NCI-H2171 treated with DMSO at 0.1 percent for 48 hours (cell line): ENCODE measurements around the gene VSTM2B.
A peak's percentile ranks its signal among the peaks of the same experiment; 100 is the strongest.

Experiments
- DNase-seq: peaks from one replicate; lab custom pipeline; 2025; lab: John Stamatoyannopoulos, UW

VSTM2B gene

DNA sequence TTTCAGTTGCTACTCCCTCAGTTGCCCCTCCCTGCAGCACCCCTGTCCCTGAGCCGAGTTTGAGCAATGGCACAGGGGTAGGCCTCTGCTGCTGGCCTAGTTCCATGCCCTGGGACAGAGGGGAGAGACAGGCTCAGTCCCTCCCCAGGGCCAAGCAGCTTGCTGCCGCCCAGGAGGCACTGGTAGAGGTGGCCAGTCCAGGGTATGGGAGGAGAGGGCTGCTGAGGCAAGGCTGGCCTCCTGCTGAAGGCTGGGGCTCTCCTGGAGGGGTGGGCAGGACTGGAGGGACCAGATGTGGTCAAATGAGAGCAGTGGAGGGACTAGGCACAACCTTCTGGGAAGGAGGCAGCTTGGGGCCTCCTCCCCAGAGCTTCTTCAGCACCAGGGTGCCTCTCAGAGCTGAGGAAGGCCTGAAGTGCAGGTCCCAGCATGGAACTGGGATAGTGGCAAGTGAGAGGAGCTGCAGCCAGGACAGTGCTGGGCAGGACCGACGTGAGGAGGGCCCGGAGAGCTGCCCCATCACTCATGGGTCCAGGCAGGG is 29.8 kb upstream of the VSTM2B start:
- DNase-seq, result no peak

GRCh38 chr19:29497241-29497640 is 28.6 kb upstream of the VSTM2B start:
- no peak for DNase-seq

DNA sequence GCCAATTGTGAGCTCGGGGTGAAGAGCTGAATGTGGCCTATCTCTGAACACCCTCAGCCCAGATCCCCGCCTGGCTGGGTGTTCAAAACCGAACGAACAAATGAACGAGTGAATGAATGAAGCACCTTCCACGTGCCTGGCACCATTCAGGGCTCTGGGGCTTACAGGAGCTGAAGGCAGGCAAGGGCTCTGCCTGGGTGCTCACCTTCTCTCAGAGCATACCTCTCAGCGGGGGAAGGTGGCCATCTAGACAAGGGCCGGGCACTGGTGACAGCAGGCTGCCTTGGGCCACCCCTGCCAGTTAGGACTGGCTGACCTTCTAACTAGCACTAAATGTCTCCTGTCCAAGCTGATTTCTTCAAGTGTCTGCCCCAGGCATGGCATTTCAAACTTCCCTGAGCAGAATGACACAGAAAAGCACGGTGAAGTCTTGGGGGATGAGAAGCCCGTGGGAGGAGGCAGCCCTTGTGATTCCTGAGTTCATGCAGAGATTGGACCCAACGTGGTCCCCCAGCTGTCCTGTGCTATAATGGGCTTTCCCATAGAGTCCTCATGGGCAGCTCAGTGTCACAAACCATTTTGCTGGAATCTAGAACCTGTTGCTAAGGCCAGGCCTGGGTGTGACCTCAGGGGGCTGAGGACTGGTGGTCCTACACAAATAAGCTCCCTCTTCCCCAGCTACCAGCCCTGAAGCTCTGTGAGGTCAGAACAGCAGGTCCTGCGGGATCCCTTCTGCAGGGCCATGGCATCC is 27.9 kb upstream of the VSTM2B start:
- no peak for DNase-seq

DNA sequence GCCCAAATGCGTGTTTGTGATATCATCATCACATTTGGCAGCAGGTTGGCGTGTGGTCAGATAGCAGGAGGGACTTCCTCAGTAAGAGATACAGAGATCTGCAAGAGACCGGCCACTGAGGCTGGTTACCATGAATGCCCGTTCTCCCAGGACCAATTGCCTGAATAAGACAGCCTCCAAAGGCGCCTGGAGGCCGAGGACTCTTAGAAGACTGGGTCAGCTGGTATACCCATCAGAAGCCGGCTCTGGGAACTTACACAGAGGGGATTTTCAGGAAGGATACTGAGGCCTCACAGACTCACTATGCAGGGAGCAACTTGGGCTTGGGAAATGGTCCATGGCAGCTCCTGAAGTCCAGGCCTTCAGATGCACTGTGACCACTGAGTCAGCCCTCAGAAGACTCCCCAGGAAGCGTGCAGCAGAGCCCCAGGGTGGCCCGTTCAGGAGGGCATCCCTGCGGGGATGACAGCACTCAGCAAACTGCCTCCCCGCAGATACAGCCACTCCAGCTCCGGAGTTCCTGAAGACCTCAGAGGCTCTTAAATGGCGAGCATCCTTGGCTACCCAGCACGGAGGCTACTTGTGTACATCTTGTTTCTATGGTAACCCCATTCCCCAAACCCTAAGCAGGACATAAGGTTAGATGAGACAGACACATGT is 26.4 kb upstream of the VSTM2B start:
- DNase-seq, result no peak

DNA sequence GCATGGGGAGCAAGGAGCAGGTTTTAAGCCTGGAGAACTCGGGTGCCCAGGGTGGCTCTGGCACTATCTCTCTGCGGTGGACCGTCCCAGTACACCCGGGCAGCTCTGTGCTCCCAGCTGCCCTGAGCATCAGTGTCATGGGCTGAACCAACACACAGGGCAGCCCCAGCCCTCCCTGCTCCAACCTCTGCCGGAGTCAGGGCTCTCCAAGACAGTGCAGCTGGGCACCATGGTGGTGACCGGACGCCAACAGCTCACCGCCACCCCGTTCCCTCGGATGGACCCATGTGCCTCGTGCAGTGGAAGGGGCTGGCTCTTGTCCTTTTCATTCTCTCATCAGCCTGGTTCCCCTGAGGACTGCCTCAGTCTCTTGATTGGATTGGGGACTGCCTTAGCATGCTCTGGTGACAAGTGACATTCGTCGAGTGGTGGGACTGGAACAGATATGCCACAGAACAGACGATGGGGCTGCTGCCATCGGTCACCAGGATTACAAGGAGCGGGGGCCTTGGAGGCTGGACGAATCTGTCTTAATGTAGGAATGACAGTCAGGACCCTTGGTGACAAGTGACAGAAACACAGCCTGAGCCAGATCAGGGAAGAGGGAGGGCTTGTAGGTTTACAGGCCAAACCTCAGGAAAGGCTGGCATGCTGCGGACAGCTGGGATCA is 25.7 kb upstream of the VSTM2B start:
- DNase-seq, result no peak

DNA sequence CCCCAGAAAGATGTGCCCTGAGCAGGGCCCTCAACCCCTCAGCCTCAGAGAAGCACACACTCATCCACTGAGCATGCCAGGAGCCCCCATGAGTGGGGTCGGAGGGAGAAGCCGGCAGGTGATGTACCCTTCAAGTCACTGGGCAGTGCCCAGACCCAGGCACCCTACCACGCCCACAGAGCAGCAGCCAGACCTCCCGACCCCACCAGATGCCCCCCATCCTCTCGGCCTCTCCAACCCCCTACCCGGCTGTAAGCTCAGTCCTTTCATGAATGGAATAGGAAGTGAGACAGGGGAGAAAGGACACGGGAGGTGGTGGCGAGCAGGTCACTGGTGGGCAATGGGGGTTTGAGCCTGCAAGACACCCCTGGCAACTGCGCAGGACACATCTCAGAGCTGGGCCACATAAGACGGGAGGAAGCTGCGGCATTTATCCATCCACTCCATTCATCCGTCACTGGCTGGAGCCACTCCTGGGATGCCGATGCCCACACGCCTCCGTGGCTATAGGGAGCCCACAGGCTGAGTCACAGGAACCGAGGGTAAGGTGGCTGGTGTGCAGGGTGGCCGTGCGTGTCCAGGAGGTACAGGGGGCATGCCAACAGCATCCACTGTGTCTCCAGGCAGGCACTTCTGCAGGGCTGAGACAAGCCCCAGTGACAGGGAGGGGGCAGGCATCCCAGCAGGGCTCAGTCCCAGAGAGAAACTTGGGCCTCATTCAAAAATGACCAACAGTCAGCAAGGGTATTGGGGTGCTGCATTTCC is 23.8 kb upstream of the VSTM2B start:
- no peak for DNase-seq

- no peak for DNase-seq
Observed at GRCh38 chr19:29502581-29502850, 23.3 kb upstream of the VSTM2B start.

DNA sequence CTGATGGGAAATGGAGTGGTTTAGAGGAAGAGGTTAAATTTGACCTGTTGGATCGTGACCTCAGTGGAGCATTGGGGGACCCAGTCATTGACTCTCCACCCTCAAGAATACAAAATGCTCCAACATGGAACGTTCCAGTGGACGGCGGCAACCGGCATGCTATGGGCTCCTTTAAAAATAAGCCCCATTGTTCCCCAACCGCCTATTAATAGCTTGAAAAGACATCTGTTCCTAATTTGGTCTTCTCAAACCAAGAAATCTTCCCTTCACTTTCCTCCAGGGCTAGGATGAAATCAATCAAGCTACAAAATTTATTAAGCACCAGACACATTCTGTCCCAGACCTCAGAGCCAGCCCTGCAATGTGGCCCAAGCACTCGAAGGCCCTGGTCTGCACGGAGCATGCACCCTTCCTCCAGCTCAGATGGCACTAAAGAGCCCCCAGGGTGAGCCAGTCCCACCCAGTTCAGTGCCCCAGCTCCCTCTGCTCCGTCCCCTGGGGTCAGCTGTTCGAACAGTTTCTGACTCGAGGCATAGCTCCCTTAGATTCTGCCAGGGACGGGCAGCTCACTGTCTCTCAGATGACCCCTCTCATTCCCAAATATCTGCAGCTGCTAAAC is 22.5 kb upstream of the VSTM2B start:
- DNase-seq, result no peak

DNA sequence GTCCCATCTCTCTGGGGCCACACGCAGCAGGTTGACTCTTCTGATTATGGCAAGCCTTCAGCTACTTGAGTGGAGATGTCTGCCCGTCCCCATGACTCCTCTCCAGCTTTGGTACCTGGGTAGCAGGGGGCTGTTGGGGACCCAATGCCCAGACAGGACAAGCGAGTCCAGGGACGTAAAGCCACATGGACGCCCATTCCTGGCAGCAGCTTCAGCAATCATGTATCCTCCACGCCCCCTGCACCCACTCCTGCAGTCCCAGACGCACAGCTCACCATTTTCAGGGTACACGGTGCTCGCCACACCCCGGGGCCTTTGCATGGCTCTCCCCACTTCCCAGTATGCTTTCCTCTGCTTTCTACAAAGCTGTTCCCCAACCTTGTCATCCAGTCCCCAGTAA is 22.0 kb upstream of the VSTM2B start:
- no peak for DNase-seq

GRCh38 chr19:29504454-29504853 is 21.3 kb upstream of the VSTM2B start:
- no peak for DNase-seq

- DNase-seq, result no peak
Observed at GRCh38 chr19:29505097-29505824, 20.5 kb upstream of the VSTM2B start.

GRCh38 chr19:29506619-29506911 is 19.2 kb upstream of the VSTM2B start:
- DNase-seq, result no peak

DNA sequence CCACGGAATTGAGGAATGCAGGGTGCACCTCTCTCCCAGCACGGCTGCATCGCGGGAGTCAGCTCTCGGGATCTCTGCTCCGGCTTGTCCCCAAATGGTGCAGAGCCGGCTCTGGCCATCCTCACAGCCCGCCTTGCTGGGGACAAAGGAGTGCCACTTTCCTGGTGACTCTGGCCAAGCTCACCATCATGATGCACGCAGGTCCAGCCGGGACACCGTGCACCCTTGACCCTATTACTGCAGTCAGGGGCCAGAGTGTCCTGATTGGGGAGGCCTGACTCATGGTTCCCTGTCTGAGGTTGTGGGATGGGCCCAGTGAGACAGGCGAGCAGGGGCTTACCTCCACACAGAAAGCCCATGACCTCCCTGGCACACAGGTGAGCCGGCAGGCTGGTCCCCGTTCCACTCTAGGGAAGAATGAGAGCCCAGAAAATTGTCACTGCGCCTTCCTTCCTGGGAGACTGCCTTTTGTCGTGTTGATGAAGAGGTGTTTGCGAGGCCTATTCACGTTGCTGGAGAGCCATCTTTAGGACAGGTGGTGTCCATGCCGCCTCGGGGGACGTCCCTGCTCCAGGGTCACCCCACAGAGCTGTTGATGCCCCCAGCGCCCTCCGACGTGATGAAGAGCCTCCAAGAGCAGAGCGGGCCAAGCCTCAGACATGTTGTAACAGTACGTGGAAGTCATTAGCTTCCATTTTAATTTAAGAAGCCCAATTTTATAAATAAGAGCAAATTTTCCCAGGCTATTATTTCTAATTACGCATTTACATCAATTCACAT is 18.5 kb upstream of the VSTM2B start:
- no peak for DNase-seq

GRCh38 chr19:29508181-29508580 is 17.6 kb upstream of the VSTM2B start:
- DNase-seq, result no peak

GRCh38 chr19:29509456-29509855 is 16.3 kb upstream of the VSTM2B start:
- no peak for DNase-seq

DNA sequence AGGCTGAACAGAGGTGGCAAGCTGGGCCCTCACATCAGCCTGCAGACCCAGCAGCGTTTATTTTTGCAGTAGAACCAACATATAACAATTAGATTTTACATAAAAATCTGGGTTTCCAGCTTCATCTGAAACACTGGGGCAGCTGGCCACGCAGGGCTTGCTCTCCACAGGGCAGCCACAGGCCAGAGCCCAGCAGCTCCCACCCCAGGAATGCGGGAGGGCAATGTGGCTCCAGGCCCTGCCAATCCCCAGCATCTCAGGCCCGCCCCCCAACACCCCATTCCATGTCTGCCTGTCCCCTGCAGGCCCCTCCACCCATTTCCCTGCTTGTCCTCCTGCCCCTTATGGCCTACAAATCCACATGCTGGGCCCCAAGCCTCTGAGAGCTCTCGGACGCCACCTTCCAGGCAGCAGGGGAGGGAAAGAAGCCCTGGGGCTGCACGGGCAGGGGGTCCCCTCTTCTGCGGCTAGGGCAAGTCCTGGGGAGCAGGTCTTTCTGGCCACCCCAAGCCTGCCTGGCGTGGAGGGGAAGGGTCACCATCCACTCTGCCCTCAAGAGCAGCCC is 15.0 kb upstream of the VSTM2B start:
- no peak for DNase-seq

GRCh38 chr19:29511768-29512167 is 14.0 kb upstream of the VSTM2B start:
- DNase-seq, result no peak

- no peak for DNase-seq
Observed at GRCh38 chr19:29512748-29513147, 13.0 kb upstream of the VSTM2B start.

- DNase-seq, result peak; percentile 6
Observed at GRCh38 chr19:29514525-29515232, 11.1 kb upstream of the VSTM2B start.

DNA sequence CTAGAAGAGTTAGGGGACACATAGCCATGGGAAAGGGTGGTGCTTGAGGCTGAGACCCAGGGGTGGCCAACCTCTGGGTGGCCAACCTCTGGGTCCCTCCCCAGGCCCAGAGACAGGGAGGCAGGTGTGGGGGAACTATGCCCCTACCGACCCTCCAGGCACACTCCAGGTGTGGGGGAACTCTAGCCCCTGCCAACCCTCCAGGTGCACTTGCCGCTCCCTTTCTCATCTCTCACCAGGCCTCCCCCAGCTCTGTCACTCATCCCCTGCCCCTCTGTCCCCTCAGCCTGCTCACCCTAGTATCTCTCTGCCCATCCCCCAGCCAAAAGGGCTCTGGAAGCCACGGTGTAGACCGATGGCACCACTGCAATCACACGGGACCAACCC is 10.6 kb upstream of the VSTM2B start:
- DNase-seq, result no peak
